Tibial nerve (tissue), 3 donors: Measurements from ENCODE around the gene SLC25A4.
"Not testable (repeated sequence)": the region's sequence is repeated elsewhere in the genome, so short reads cannot be mapped to it uniquely, and the experiment has no call there.

Experiments
- CTCF ChIP-seq, 5 experiments: fragments of 200-600 bp in 3 of 5; fragments of 450-650 bp in 2 of 5; sonication (generic) in 3 of 5; IDR thresholded peaks; one replicate each; pipeline ENCODE4 v1.5.1; 2016 to 2019; ENCODE audit warnings: antibody characterized with exemption in 5 of 5, mild to moderate bottlenecking in 3 of 5, moderate library complexity in 2 of 5
- POLR2A ChIP-seq, 2 donors: fragments of 450-650 bp; IDR thresholded peaks; one replicate each; pipeline ENCODE4 v1.6.1; 2017; ENCODE audit warnings: antibody characterized with exemption in 2 of 2, mild to moderate bottlenecking in 2 of 2, moderate library complexity in 2 of 2

- not testable (repeated sequence) for TF ChIP-seq CTCF, POLR2A (IDR thresholded peaks at IDR 0.05)
These were observed 55.1 kb downstream of the SLC25A4 start for GRCh38 chr4:185198189-185198588.
